Esophagus squamous epithelium (tissue), 4 donors: ENCODE data around the gene ACSL1.

Source experiments
- POLR2A ChIP-seq, 4 donors: fragments of 450-650 bp; IDR thresholded peaks; one replicate each; pipeline ENCODE4 v1.6.1; 2017; ENCODE audit warnings: antibody characterized with exemption in 4 of 4, mild to moderate bottlenecking in 4 of 4, moderate library complexity in 3 of 4
- TF ChIP-seq, protein P1 (sequence below), 6 experiments: fragments of 450-650 bp in 4 of 6; fragments of 200-600 bp in 2 of 6; sonication (generic) in 2 of 6; IDR thresholded peaks; one replicate each; pipeline ENCODE4 v1.5.1; 2016 to 2019; ENCODE audit warnings: antibody characterized with exemption in 6 of 6, mild to moderate bottlenecking in 4 of 6, moderate library complexity in 4 of 6

- TF ChIP-seq, protein P1, sequence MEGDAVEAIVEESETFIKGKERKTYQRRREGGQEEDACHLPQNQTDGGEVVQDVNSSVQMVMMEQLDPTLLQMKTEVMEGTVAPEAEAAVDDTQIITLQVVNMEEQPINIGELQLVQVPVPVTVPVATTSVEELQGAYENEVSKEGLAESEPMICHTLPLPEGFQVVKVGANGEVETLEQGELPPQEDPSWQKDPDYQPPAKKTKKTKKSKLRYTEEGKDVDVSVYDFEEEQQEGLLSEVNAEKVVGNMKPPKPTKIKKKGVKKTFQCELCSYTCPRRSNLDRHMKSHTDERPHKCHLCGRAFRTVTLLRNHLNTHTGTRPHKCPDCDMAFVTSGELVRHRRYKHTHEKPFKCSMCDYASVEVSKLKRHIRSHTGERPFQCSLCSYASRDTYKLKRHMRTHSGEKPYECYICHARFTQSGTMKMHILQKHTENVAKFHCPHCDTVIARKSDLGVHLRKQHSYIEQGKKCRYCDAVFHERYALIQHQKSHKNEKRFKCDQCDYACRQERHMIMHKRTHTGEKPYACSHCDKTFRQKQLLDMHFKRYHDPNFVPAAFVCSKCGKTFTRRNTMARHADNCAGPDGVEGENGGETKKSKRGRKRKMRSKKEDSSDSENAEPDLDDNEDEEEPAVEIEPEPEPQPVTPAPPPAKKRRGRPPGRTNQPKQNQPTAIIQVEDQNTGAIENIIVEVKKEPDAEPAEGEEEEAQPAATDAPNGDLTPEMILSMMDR (IDR thresholded peaks at IDR 0.05), result no peak
- no peak for TF ChIP-seq POLR2A (IDR thresholded peaks at IDR 0.05)
Observed at GRCh38 chr4:184793735-184794355, 31.9 kb downstream of the ACSL1 start.
